GM13976 (cell line): Measurements from ENCODE around the gene PIK3R1.
A peak's percentile ranks its signal among the peaks of the same experiment; 100 is the strongest.
"Not testable (repeated sequence)": the region's sequence is repeated elsewhere in the genome, so short reads cannot be mapped to it uniquely, and the experiment has no call there.

Experiments used
- DNase-seq: peaks from one replicate; pipeline ENCODE4 v3.0.0; 2012; ENCODE audit warnings: low spot score
- CTCF ChIP-seq: IDR thresholded peaks from 2 replicates; pipeline ENCODE4 v1.5.1; 2012; ENCODE audit warnings: borderline replicate concordance, mild to moderate bottlenecking; ENCODE audit not compliant: insufficient read depth; ENCODE audit errors: extremely low read depth, missing control alignments, control extremely low read depth
- in situ Hi-C: fragments of 300-500 bp; cut with MboI; formaldehyde crosslinking; loops from one replicate; pipeline ENCODE4 v1.12.0; 2022; ENCODE audit warnings: low sequenced_read_pairs, mixed read lengths, inconsistent platforms; ENCODE audit not compliant: unreplicated experiment

Gene PIK3R1

DNA sequence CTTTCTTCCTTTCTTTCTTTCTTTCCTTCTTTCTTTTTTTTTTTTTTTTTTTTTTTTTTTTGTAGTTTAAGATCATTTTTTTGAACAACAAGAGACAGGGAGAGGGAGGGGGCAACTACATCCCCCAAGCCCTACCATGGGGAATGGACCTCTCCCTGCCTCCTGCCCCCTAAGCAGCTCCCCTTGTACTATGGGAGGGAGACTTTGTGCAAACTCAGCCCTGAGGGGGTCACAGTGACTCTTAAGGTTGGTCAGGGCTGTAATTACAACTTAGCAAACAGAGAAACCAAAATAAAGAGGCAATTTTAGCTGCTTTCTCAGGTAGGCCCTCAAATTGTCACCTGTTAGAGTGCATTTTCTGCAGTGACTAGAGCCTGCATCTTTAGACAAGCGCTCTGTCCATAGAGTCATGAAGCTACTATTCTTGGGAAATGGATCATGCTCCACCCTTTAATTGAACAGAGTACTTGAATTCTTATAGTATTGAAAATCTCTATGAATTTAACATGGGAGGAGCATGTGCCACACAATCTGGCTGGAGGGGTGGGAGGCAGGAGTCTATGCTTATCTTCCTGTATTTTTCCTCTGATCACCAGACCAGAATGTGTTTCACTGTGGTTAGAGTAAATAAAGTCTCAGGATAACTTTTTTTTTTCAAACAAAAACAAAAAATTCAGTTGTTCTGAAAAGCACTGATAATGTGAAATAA lies 24.3 kb upstream of the PIK3R1 start:
- TF ChIP-seq CTCF = no peak
- DNase-seq = no peak
- in situ Hi-C loops = no loop called here

DNA sequence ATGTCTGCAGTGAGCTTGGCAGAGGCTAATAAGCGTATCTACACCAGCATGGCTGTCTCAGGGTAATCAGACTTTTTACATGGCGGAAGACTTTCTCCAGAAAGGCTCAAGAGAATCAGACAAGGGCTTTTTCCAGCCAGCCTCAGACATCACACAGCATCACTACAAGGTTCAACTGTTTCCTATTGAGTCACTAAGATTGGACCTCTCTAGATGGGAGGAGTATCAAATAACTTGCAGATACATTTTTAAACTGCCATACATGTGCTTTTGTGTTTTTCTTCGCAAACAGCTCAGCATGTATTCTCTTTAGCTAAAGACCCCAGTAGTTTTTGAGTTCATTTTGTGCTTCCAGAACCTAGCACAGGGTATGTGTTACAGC lies 22.9 kb upstream of the PIK3R1 start:
- DNase-seq = no peak
- no peak for TF ChIP-seq CTCF
- in situ Hi-C loops = no loop called here

- TF ChIP-seq CTCF = no peak
- in situ Hi-C loops = no loop called here
- no peak for DNase-seq
These were observed 22.0 kb upstream of the PIK3R1 start for GRCh38 chr5:68193481-68194036.

DNA sequence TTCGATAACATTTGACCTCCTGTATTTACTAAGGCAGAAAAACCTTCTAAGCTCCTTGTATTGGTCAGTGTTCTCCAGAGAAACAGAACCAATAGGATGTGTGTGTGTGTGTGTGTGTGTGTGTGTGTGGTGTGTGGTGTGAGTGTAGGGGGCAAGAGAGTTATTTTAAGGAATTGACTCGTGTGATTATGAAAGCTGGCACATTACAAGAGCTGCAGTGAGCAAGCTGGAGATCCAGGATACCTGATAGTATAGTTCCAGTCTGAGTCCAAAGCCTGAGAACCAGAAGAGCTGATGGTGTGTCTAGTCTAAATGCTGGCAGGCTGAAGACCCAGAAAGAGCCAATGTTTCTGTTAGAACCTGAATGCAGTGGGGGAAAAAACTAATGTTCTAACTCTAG lies 21.2 kb upstream of the PIK3R1 start:
- DNase-seq = no peak
- in situ Hi-C loops = no loop called here
- no peak for TF ChIP-seq CTCF

- in situ Hi-C loops = no loop called here
- no peak for TF ChIP-seq CTCF
- DNase-seq = no peak
These were observed 20.4 kb upstream of the PIK3R1 start for GRCh38 chr5:68195137-68195536.

DNA sequence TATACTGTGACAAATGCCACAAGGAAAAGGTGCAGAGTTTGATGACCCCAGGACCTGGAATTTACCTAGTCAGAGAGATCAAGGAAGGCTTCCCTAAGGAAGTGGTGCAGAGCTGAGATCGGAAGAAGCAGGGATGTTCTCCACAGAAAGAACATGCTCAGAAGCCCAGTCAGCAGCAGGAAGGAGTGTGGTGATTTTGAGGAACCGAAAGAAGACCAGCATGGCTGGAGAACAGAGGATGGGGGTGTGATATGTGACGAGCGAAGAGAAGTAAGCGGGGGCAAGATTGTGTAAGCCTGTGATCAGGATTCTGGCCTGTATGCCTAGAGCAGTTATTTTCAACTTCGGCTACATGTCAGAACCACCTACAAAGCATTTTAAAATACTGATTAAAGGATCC lies 18.7 kb upstream of the PIK3R1 start:
- TF ChIP-seq CTCF = no peak
- in situ Hi-C loops = no loop called here
- DNase-seq = peak; percentile 70

DNA sequence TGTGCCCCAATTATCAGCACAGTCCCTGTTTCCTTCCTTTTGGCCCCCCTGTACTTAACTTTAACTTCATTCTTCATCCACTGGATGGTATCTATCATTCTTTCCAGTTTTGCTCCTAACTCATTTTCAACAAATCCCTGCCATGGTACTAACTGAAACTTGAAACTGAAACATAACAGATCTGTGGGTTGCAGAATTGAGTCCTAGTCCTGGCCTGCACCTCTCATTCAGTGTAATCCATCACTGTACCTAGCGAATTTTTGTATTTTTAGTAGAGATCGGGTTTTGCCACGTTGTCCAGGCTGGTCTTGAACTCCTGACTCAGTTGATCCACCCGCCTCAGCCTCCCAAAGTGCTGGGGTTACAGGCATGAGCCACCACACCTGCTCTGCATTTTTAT lies 15.3 kb upstream of the PIK3R1 start:
- DNase-seq = no peak
- no peak for TF ChIP-seq CTCF
- in situ Hi-C loops = no loop called here

GRCh38 chr5:68210654-68211053 lies 4.9 kb upstream of the PIK3R1 start:
- in situ Hi-C loops = not testable (repeated sequence)

More at GRCh38 chr5:68210654-68211053, 4.9 kb upstream of the PIK3R1 start:
- DNase-seq = not testable (repeated sequence)
